ENCODE data around the gene PRSS50. TPM values are rescaled to one million over a fixed set of nuclear protein-coding genes. Genes with fewer than 3 reads are reported as not detected.
"Not testable (repeated sequence)": the region's sequence is repeated elsewhere in the genome, so short reads cannot be mapped to it uniquely, and the experiment has no call there.

Gene PRSS50
- total and polyA plus RNA-seq, 2 experiments from 2014 or later, result 2.0 to 3.2 TPM

DNA sequence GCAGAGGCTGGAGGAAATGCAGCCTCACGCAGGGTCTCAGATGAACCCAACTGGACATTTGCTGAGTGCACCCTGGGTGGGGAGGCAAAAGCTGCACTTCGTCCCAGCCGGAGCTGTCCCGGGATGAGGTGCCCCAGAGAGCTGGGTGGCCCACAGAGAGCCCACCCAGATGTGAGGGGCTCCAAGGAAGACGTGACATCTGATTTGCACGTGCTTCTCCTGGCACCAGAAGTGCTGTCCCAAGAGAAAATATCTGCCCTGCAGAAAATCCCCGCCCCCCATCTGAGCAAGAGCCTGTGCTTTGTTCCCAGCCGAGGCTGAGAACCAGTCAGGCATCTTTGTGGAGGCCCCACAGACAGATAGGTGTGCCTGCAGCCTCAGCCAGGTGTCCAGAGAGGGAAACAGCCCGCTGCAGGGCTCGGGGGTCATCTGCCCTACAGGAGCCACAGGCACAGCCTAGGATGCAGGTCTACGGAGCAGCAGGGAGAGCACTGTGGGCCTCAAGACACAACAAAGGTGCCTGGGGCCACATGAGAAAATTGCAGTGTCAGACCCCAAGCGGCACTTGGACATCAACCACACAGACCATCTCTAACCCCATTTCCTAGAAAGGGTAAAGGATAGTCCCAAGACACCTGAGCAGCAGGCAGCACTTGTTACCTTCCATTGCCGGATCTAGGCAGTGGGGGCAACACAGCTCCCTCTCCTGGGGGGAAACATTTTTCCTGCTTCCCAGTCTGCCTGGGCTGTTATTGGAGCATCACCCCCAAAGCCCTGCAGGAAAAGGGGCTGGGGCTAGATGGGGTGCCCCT, 10.7 kb downstream of the PRSS50 start:
- Histone ChIP-seq H3K36me3 (no peaks in the 10 kb centered on the region), H3K4me1 (ENCODE audit: low read depth) (peaks cover 9% of the 10 kb centered on the region), H3K9me3 (ENCODE audit: low read depth) (no peaks in the 10 kb centered on the region), H3K27ac (no peak overlapping the region), H3K4me3 (no peak overlapping the region), H3K27me3 (peaks cover 2% of the 10 kb centered on the region)
- TF ChIP-seq, protein P1, sequence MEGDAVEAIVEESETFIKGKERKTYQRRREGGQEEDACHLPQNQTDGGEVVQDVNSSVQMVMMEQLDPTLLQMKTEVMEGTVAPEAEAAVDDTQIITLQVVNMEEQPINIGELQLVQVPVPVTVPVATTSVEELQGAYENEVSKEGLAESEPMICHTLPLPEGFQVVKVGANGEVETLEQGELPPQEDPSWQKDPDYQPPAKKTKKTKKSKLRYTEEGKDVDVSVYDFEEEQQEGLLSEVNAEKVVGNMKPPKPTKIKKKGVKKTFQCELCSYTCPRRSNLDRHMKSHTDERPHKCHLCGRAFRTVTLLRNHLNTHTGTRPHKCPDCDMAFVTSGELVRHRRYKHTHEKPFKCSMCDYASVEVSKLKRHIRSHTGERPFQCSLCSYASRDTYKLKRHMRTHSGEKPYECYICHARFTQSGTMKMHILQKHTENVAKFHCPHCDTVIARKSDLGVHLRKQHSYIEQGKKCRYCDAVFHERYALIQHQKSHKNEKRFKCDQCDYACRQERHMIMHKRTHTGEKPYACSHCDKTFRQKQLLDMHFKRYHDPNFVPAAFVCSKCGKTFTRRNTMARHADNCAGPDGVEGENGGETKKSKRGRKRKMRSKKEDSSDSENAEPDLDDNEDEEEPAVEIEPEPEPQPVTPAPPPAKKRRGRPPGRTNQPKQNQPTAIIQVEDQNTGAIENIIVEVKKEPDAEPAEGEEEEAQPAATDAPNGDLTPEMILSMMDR (IDR thresholded peaks at IDR 0.05; ENCODE audit: low read depth, low read length), result no peak
- no peak for DNase-seq (ENCODE audit: low read depth in 1 of 2, low spot score in 1 of 2)

DNA sequence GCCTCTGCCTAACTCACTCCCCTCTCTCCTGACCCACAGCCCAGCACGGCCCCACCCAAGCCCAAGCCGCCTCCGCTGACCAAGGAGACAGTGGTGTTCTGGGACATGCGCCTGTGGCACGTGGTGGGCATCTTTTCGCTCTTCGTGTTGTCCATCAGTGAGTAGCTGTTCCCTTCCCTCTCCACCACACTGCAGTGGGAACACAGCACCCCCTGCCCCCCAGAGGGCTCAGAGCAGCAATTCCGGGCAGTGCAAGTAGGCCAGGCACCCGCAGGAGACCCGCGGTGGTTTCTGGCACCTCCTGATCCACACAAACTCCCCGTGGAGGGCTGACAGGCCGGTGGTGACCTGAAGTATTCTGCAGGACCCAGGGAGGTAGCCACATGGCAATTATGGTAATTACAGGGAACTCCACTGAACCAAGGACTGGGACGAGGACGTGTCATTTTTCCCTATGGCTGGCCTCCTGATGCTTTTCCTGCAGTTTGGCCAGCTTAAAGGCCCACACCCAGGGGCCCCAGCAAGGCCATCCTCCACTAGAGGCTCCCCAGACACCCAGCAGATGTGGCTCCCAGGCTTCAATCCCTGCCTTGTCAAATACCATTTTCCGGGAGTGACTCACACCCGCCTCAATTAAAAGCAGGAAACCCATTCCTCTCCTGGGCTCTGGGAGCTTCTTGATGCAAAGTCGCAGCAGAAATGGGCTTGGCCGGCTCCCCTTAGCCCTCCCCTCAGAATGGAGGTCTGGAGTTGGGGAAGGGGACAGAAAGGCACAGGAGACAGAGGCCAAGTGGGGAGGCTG, 11.7 kb downstream of the PRSS50 start:
- TF ChIP-seq, protein P1 (IDR thresholded peaks at IDR 0.05; ENCODE audit: low read depth, low read length), result peak; percentile 17
- Histone ChIP-seq H3K9me3 (ENCODE audit: low read depth) (no peaks in the 10 kb centered on the region), H3K27ac (no peak overlapping the region), H3K36me3 (no peaks in the 10 kb centered on the region), H3K27me3 (peaks cover 12% of the 10 kb centered on the region), H3K4me3 (no peak overlapping the region), H3K4me1 (ENCODE audit: low read depth) (no peaks in the 10 kb centered on the region)
- peak in 1 of 2 donors; percentile 67 for DNase-seq (ENCODE audit: low read depth in 1 of 2, low spot score in 1 of 2)

DNA sequence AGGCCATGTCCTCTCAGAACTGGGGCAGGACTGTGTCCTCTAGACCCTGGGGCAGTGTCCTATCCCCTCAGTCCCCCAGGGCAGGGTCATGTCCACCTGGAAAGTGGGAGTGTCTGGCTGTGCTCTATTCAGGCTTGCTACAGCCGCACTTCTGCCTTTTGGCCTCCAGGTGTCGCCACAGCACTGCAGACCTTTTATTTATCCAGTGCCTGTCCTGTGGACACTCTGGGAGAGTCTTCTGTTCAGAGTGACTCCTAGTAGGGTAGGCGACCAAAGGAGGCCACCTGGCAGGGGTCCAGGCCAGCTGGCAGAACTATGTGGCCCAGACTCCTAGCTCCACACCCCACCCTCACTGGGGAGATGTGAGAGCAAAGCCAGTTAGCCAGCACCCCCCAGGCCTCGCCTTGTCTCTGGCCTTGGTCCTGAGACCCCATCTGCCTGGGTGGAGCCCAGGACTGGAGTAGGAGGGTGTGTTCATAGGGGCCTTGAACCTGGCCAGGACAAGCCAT, 12.6 kb downstream of the PRSS50 start:
- peaks cover 12% of the 10 kb centered on the region for H3K27me3 ChIP-seq
- TF ChIP-seq, protein P1 (IDR thresholded peaks at IDR 0.05; ENCODE audit: low read depth, low read length), result peak; percentile 93
- DNase-seq (ENCODE audit: low read depth in 1 of 2, low spot score in 1 of 2), result peak; percentile 72 to 78
- no peak overlapping the region for H3K4me3 ChIP-seq
- H3K9me3 ChIP-seq (ENCODE audit: low read depth), result no peaks in the 10 kb centered on the region
- H3K4me1 ChIP-seq (ENCODE audit: low read depth), result peaks cover 4% of the 10 kb centered on the region
- no peak overlapping the region for H3K27ac ChIP-seq
- H3K36me3 ChIP-seq, result no peaks in the 10 kb centered on the region

DNA sequence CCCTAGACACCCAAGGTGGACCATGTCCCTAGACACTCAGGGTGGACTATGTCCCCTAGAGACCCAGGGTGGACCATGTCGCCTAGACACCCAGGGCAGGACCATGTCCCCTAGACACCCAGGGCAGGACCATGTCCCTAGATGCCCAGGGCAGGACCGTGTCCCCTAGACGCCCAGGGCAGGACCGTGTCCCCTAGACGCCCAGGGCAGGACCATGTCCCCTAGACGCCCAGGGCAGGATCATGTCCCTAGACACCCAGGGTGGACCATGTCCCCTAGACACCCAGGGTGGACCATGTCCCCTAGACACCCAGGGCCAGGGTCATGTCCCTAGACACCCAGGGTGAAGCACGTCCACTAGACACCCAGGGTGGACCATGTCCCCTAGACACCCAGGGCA, 13.3 kb downstream of the PRSS50 start:
- H3K9me3 ChIP-seq (ENCODE audit: low read depth); H3K36me3 ChIP-seq; DNase-seq (ENCODE audit: low read depth in 1 of 2, low spot score in 1 of 2); H3K4me3 ChIP-seq; H3K27ac ChIP-seq: not testable (repeated sequence)
- H3K27me3 ChIP-seq, result peaks cover 12% of the 10 kb centered on the region
- peaks cover 12% of the 10 kb centered on the region for H3K4me1 ChIP-seq (ENCODE audit: low read depth)

DNA sequence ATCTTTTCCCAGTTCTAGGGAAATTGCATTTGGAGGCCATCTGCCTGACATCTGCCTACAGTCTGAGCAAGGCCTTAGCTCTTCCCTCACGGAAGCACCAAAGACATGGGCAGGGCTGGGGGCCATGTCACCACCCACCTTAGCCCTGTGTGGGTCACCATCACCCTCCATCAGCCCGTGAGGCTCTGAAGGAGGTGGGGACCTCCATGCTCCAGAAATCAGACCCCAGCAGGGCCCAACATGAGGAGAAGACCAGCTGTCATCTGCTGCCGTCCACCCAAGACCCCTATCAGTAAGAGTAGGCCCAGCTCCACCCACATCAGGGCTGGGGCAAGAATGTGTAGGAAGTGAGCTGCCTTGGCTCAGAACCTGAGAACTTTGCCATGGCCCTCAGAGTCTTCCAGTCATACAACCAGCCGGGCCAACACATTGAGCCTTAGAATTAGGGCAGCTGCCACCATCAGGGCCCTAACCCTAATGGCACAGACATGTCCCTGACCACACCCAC, 14.6 kb downstream of the PRSS50 start:
- Histone ChIP-seq H3K27me3 (peaks cover 12% of the 10 kb centered on the region), H3K36me3 (no peaks in the 10 kb centered on the region), H3K4me3 (no peak overlapping the region), H3K4me1 (ENCODE audit: low read depth) (peaks cover 15% of the 10 kb centered on the region), H3K9me3 (ENCODE audit: low read depth) (no peaks in the 10 kb centered on the region), H3K27ac (no peak overlapping the region)
- TF ChIP-seq, protein P1 (IDR thresholded peaks at IDR 0.05; ENCODE audit: low read depth, low read length), result no peak
- no peak for DNase-seq (ENCODE audit: low read depth in 1 of 2, low spot score in 1 of 2)

Measured in cardiac muscle cell (in vitro differentiated cells and primary cell).